ENCODE data around the gene CSNK2A1.
A peak's percentile ranks its signal among the peaks of the same experiment; 100 is the strongest.

DNA sequence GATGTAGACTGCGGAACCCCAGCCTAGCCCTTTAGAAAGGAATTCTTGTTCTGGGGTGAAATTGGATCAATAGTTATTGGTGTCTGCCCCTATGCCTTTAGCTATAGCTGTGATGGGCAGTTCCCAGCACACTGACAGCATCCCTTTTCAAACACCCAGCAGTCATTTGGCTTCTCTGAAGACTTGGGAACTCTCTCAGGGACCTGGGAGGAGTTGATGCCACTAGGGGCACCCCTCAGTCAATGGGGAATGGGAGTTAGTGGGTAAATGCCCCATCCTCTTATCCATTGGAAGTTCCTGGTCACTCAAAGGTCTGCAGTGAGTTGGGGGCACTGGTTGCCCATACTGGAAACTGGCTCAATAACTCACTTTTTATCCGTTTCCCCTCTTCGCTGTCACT is 31.6 kb upstream of the CSNK2A1 start:
- TF ChIP-seq SUZ12 (IDR thresholded peaks at IDR 0.05; ENCODE audit: low read length) (no peak), JUND (IDR thresholded peaks at IDR 0.05; ENCODE audit: low read length) (no peak), POLR2A (IDR thresholded peaks at IDR 0.05; ENCODE audit: control extremely low read depth in 1 of 2, low read depth in 2 of 2, low read length in 2 of 2) (no peak), TEAD4 (IDR thresholded peaks at IDR 0.05; ENCODE audit: low read depth, low read length) (no peak), EZH2 (IDR thresholded peaks at IDR 0.05; ENCODE audit: low read depth, low read length, severe bottlenecking) (no peak), FOSL1 (IDR thresholded peaks at IDR 0.05; ENCODE audit: insufficient read depth, low read depth, low read length) (no peak)
- TF ChIP-seq, protein P1, sequence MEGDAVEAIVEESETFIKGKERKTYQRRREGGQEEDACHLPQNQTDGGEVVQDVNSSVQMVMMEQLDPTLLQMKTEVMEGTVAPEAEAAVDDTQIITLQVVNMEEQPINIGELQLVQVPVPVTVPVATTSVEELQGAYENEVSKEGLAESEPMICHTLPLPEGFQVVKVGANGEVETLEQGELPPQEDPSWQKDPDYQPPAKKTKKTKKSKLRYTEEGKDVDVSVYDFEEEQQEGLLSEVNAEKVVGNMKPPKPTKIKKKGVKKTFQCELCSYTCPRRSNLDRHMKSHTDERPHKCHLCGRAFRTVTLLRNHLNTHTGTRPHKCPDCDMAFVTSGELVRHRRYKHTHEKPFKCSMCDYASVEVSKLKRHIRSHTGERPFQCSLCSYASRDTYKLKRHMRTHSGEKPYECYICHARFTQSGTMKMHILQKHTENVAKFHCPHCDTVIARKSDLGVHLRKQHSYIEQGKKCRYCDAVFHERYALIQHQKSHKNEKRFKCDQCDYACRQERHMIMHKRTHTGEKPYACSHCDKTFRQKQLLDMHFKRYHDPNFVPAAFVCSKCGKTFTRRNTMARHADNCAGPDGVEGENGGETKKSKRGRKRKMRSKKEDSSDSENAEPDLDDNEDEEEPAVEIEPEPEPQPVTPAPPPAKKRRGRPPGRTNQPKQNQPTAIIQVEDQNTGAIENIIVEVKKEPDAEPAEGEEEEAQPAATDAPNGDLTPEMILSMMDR (IDR thresholded peaks at IDR 0.05; ENCODE audit: control extremely low read depth in 1 of 3, insufficient read depth in 1 of 3, low read depth in 1 of 3, low read length in 3 of 3) = peak in 2 of 3 experiments; percentile 38 to 44; a peak in 2 of 4 replicates
- TF ChIP-seq, protein P2, sequence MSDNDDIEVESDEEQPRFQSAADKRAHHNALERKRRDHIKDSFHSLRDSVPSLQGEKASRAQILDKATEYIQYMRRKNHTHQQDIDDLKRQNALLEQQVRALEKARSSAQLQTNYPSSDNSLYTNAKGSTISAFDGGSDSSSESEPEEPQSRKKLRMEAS (IDR thresholded peaks at IDR 0.05) = no peak

Measured in H1 (cell line).